ENCODE results near the gene CDK1.

CDK1 gene

GRCh38 chr10:60760711-60761210, 17.5 kb upstream of the CDK1 start:
- no peak for DNase-seq
- no peak for TF ChIP-seq CTCF (IDR thresholded peaks at IDR 0.05; ENCODE audit: low read depth, low read length, missing control alignments)
- Histone ChIP-seq H3K36me3 (replicated peaks) (no peaks in the 10 kb centered on the region), H3K4me3 (ENCODE audit: low read depth, low read length) (no peak overlapping the region), H3K27ac (no peak overlapping the region), H3K27me3 (replicated peaks) (no peaks in the 10 kb centered on the region)
- in situ Hi-C loops (cut with HindIII; ENCODE audit: low pct_ligation_motif_present, low sequenced_read_pairs), result no loop called here

- Histone ChIP-seq H3K27ac (no peak overlapping the region), H3K4me3 (ENCODE audit: low read depth, low read length) (no peak overlapping the region), H3K36me3 (replicated peaks) (no peaks in the 10 kb centered on the region), H3K27me3 (replicated peaks) (no peaks in the 10 kb centered on the region)
- no peak for DNase-seq
- in situ Hi-C loops (cut with HindIII; ENCODE audit: low pct_ligation_motif_present, low sequenced_read_pairs), result no loop called here
- no peak for TF ChIP-seq CTCF (IDR thresholded peaks at IDR 0.05; ENCODE audit: low read depth, low read length, missing control alignments)
These were observed 15.7 kb upstream of the CDK1 start for GRCh38 chr10:60762554-60762953.

- in situ Hi-C loops (cut with HindIII; ENCODE audit: low pct_ligation_motif_present, low sequenced_read_pairs), result no loop called here
- Histone ChIP-seq H3K36me3 (replicated peaks) (no peaks in the 10 kb centered on the region), H3K4me3 (ENCODE audit: low read depth, low read length) (no peak overlapping the region), H3K27me3 (replicated peaks) (no peaks in the 10 kb centered on the region), H3K27ac (no peak overlapping the region)
- TF ChIP-seq CTCF (IDR thresholded peaks at IDR 0.05; ENCODE audit: low read depth, low read length, missing control alignments), result no peak
- DNase-seq, result no peak
These were observed 10.9 kb upstream of the CDK1 start for GRCh38 chr10:60767424-60767823.

- Histone ChIP-seq H3K27me3 (replicated peaks) (no peaks in the 10 kb centered on the region), H3K36me3 (replicated peaks) (no peaks in the 10 kb centered on the region), H3K27ac (no peak overlapping the region), H3K4me3 (ENCODE audit: low read depth, low read length) (no peak overlapping the region)
- no peak for TF ChIP-seq CTCF (IDR thresholded peaks at IDR 0.05; ENCODE audit: low read depth, low read length, missing control alignments)
- in situ Hi-C loops (cut with HindIII; ENCODE audit: low pct_ligation_motif_present, low sequenced_read_pairs), result no loop called here
- no peak for DNase-seq
These were observed 8.9 kb upstream of the CDK1 start for GRCh38 chr10:60769406-60769805.

GRCh38 chr10:60777696-60778213, 523 bp upstream of the CDK1 start:
- H3K36me3 ChIP-seq (replicated peaks), result no peaks in the 10 kb centered on the region
- no peak for TF ChIP-seq CTCF (IDR thresholded peaks at IDR 0.05; ENCODE audit: low read depth, low read length, missing control alignments)
- H3K4me3 ChIP-seq (ENCODE audit: low read depth, low read length), result peak overlapping the region; percentile 27
- DNase-seq, result no peak
- no peaks in the 10 kb centered on the region for H3K27me3 ChIP-seq (replicated peaks)
- peak overlapping the region; percentile 53 for H3K27ac ChIP-seq
- in situ Hi-C loops (cut with HindIII; ENCODE audit: low pct_ligation_motif_present, low sequenced_read_pairs), result no loop called here

All from brain microvascular endothelial cell (primary cell).